GM21825 (cell line): Measurements from ENCODE around the gene OR6K3.
"Not testable (repeated sequence)": the region's sequence is repeated elsewhere in the genome, so short reads cannot be mapped to it uniquely, and the experiment has no call there.

Experiments
- ATAC-seq: cut with Tn5 transposase; IDR thresholded peaks from one replicate; pipeline ENCODE4 v1.9.1; 2021; ENCODE audit warnings: mild to moderate bottlenecking, moderate library complexity; ENCODE audit not compliant: unreplicated experiment

OR6K3 gene

DNA sequence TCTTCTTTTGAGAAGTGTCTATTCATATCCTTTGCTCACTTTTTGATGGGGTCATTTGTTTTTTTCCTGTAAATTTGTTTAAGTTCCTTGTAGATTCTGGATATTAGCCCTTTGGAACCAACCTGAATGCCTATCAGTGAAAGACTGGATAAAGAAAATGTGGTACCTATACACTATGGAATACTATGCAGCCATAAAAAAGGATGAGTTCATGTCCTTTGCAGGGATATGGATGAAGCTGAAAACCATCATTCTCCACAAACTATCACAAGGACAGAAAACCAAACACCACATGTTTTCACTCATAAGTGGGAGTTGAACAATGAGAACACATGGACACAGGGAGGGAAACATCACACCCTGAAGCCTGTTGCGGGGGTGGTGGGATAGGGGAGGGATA lies 32.2 kb downstream of the OR6K3 start:
- ATAC-seq, result not testable (repeated sequence)

DNA sequence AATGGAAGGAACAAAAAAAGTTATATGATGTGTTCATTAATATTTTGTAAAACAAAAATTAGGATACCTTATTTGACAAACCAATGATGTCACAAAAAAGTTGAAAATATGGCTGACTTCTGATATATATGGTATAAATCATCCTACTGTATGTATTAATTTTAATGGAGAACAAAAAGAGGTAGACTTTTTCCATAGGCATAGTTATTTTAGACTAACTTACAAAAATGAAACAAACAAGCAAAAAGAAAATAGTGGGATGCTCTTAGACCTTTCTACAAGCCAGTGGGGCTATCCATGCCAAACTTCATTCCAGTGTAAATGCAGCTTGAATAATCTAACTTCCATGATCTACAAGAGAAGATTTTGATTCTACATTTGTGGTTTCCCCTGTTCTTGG lies 33.5 kb downstream of the OR6K3 start:
- ATAC-seq, result no peak

DNA sequence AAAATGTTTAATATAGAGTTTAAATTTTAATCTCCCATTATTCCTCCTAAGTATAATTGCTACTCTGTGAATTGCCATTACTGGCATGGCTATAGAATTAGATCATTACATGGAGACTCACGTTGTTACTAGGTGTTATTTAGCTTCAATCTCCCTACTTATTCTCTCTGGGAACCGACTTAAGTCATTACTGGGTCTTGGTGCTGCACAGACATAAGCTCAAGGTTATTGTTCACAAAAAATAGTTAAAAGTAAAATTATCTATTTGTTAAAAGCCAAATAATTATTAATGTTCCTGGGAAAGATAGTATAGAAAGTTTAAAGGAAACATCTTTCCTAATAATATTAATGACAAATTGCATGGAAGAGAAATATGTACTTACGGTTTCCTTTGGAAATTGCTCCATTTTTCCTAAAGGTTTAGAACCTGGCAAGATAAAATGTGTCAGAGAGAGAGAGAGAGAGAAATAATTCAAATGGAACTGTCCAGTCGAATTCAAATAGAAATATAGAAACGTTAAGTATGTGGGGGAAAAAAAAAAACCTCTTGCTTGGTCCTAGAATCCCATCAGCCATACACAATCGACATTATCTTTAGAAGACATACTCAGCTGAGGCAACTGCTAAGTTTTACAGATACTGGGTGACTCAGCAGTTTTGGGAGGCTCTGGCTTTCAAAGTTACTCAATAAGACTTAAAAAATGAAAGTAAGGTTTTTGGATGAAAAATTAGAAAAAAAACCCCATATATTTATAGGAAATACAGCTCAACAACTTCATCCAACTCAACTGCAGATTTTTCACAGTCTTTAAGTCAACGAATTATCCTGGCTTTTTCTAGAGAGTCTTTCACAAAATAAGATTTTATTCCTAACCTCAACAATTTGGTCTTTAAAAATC lies 34.2 kb downstream of the OR6K3 start, which contains the start of gene SPTA1:
Gene SPTA1, minus strand, starts transcription at position 605 of the 899 bp plus-strand sequence. Its CDS starts 198 bp downstream, at position 407.
- no peak for ATAC-seq

DNA sequence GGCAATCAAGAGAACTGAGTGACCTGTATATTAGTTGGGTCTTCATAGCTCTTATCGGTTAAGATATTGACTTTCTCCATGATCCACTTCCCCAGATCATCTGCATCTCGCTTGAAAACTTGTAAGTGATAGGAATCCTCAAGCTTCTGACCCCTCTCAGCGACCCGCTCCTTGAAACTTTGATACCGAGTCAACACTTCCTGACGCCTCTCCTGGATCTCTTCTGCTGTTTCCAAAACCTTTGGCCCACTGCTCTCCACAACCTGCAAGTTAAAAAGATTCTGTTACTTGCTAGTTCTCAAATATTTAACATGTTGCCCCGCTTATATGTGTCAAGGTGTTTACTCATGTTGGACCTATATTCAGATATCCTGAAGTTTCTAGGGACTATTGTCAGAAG lies 35.4 kb downstream of the OR6K3 start:
- ATAC-seq, result no peak

DNA sequence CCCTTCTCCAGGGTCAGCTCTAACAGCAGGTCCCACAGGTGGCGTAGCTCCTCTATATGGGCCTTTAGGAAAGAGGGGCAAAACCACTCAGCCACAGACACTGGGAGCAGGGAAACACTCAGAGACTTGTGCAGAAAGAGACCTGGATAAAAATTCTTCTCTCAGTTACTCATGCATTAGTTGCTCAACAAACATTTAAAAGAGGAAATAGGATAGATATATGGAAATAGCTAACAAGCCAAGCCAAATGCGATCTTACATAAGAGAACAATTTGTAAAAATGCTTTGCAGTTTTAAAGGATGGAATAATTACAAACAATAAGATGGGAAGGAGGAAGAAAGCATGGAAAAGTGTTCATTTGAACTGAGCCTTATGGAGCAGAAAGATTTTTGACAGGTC lies 38.9 kb downstream of the OR6K3 start:
- no peak for ATAC-seq

DNA sequence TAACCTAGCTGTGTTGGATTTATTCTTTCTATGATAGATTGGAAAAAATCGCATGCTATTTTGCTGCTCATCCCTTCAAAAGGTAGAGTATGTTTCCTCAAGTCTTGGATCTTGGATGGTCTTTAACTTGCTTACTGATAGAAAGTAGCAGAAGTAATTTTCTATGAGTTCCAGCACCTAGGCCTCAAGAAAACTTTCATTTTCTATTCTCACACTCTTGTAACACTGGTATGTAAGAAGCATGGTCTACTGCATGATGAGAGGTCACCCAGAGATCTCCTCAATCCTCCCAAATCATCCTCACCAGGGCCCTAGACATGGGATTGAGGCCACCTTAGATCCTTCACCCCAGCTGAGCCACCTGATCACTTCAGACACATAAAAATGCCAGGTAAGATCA lies 41.2 kb downstream of the OR6K3 start:
- no peak for ATAC-seq

DNA sequence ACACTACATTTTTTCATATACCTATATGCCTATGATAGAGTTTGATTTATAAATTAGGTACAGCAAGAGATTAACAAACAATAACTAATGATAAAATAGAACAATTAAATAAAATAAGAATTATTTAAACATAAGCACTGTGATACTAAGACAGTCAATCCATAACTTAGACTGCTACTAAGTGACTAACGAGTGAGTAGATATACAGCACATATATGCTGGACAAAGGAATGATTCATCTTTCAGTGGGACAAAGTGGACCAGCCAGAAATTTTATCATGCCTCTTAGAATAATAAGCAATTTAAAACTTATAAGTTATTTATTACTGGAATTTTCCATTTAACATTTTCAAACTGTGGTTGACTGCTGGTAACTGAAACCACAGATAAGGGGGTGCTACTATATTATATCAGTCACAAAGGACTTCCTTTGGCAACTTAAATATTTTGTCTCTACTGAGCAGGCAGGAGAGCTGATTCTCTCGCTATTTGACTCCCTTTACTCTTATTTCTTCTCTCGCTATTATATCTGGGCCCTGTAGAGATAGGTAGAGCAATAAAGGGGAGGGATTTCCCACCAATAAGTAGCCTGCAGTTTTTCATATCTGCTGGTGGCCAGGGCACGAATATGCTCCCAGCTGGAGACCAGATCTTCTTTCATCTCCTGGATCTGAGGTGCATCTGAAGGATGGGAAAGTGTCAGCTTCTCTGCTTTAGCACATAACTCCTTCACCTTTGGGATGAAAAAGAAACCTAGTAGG lies 44.8 kb downstream of the OR6K3 start:
- ATAC-seq, result no peak

DNA sequence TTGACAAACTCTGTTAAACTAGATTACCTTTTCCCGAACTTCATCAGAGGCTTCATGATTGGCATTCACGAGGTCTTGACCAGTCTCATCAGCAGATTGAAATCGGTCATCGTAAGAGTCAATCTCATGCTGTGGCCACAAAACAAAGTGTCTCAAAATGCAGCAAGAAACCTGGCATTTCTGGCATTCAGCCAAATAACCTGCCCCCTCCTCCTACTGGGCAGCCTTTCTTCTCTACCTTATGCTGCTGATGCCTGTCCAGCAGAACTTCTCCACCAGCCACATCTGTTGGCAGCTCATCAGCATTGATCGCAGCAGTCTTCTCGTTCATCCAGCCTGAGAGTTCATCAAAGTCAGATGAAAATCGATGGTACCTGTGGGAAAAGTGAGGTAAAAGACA lies 46.2 kb downstream of the OR6K3 start:
- ATAC-seq, result no peak
